HepG2 (cell line): ENCODE results near the gene PARD3. TPM values are rescaled to one million over a fixed set of nuclear protein-coding genes. Genes with fewer than 3 reads are reported as not detected.

Source experiments
- ATAC-seq: fragments of 200-7000 bp; cut with Tn5 transposase; 3 replicates; pipeline ENCODE4 v1.9.1; 2020; ENCODE audit warnings: mild to moderate bottlenecking, moderate library complexity
- BruUV-seq: library from RNA; stranded (reverse); fragments of 400-500 nt; replicated peaks from 2 replicates; lab custom pipeline; 2021; lab: Mats Ljungman, UMichigan
- CTCF ChIA-PET: fragments of 300-600 bp; formaldehyde crosslinking; extraction: SDS; loops from one replicate; lab custom pipeline; 2021; ENCODE audit warnings: low total read pairs, inconsistent platforms, low intra/inter-chr PET ratio; lab: Yijun Ruan, JAX
- POLR2A ChIA-PET: fragments of 350-600 bp; sonication (Branson Sonifier 250); formaldehyde crosslinking; loops from one replicate; lab custom pipeline; 2020; ENCODE audit warnings: antibody characterized with exemption, inconsistent platforms; lab: Yijun Ruan, JAX
- DNase-seq: peaks from one replicate; pipeline ENCODE4 v3.0.0-alpha.2; 2015; ENCODE audit warnings: low spot score
- FAIRE-seq: peaks from 3 replicates; lab custom pipeline; 2011; peaks lifted over from hg19 to GRCh38; lab: Jason Lieb, UNC
- H2AFZ ChIP-seq: one replicate; pipeline ENCODE4 v1.6.1; 2011; ENCODE audit warnings: low read length, inconsistent platforms
- H3K27ac ChIP-seq: fragments of 300-600 bp; 3 replicates; pipeline ENCODE4 v1.8.0; 2011; ENCODE audit warnings: mixed run types, mild to moderate bottlenecking, mixed read lengths, low read length, inconsistent platforms; ENCODE audit not compliant: insufficient read depth; ENCODE audit errors: extremely low read length
- H3K27me3 ChIP-seq, 2 experiments: fragments of 200-600 bp in 1 of 2; 2 replicates in 1 of 2; 3 replicates in 1 of 2; pipeline versions ENCODE4 v1.6.0 to v1.8.0; 2011; ENCODE audit warnings: low read length in 2 of 2, mild to moderate bottlenecking in 2 of 2, moderate library complexity in 2 of 2, inconsistent platforms in 1 of 2; ENCODE audit not compliant: insufficient read depth in 2 of 2, control insufficient read depth in 1 of 2
- H3K36me3 ChIP-seq, 2 experiments: fragments of 200-600 bp in 1 of 2; replicated peaks in 1 of 2; 2 replicates in 1 of 2; 3 replicates in 1 of 2; pipeline versions ENCODE4 v1.5.1 to v1.8.0; 2011; ENCODE audit warnings: low read length in 2 of 2, inconsistent platforms in 1 of 2; ENCODE audit not compliant: insufficient read depth in 2 of 2, control insufficient read depth in 1 of 2
- H3K4me1 ChIP-seq: 2 replicates; pipeline ENCODE4 v1.5.1; 2012; ENCODE audit warnings: low read length, inconsistent platforms; ENCODE audit not compliant: insufficient read depth
- H3K4me2 ChIP-seq: 2 replicates; pipeline ENCODE4 v1.6.0; 2011; ENCODE audit warnings: low read depth, low read length, inconsistent platforms
- H3K4me3 ChIP-seq, 3 experiments: fragments of 200-600 bp in 1 of 3; sonication (generic), shearing (Covaris generic) in 1 of 3; replicated peaks in 1 of 3; 2 replicates each; pipeline ENCODE4 v1.5.1; 2011 to 2016; ENCODE audit warnings: low read length in 3 of 3, inconsistent platforms in 2 of 3, low read depth in 2 of 3, mild to moderate bottlenecking in 2 of 3, control low read depth in 1 of 3, mixed read lengths in 1 of 3; ENCODE audit not compliant: insufficient read depth in 1 of 3
- H3K79me2 ChIP-seq: one replicate; pipeline ENCODE4 v1.6.1; 2011; ENCODE audit warnings: low read length, inconsistent platforms; ENCODE audit not compliant: insufficient read depth
- H3K9ac ChIP-seq: 2 replicates; pipeline ENCODE4 v1.6.0; 2011; ENCODE audit warnings: mild to moderate bottlenecking, low read depth, low read length, inconsistent platforms; ENCODE audit not compliant: insufficient read depth
- H3K9me3 ChIP-seq: 2 replicates; pipeline ENCODE4 v1.5.1; 2012; ENCODE audit warnings: mild to moderate bottlenecking, low read length
- H4K20me1 ChIP-seq: 2 replicates; pipeline ENCODE4 v1.6.0; 2011; ENCODE audit warnings: inconsistent platforms, mild to moderate bottlenecking, low read length, moderate library complexity; ENCODE audit not compliant: insufficient read depth
- FOXJ3 ChIP-seq: sonication (generic); formaldehyde crosslinking; IDR thresholded peaks from 2 replicates; pipeline ENCODE4 v1.4.0; 2020; ENCODE audit warnings: missing genetic modification reagents, mild to moderate bottlenecking, borderline replicate concordance
- HNF4A ChIP-seq: sonication (generic); formaldehyde crosslinking; IDR thresholded peaks from 2 replicates; pipeline ENCODE4 v1.4.0; 2020; ENCODE audit warnings: missing genetic modification reagents
- JARID2 ChIP-seq: sonication (generic); formaldehyde crosslinking; IDR thresholded peaks from 2 replicates; pipeline ENCODE4 v1.8.1; 2023; ENCODE audit warnings: missing genetic modification reagents, inconsistent platforms; ENCODE audit not compliant: insufficient replicate concordance
- RARA ChIP-seq: IDR thresholded peaks from 2 replicates; pipeline ENCODE4 v1.6.1; 2016; ENCODE audit warnings: missing genetic modification reagents, missing compliant biosample characterization
- RXRA ChIP-seq: sonication (generic); formaldehyde crosslinking; IDR thresholded peaks from 2 replicates; pipeline ENCODE4 v1.5.1; 2020; ENCODE audit warnings: missing genetic modification reagents
- SUZ12 ChIP-seq: fragments of 150-350 bp; IDR thresholded peaks from 2 replicates; pipeline ENCODE4 v1.6.1; 2014; ENCODE audit warnings: low read depth, low read length
- ZIK1 ChIP-seq: sonication (generic); formaldehyde crosslinking; IDR thresholded peaks from 2 replicates; pipeline ENCODE4 v1.5.0; 2020; ENCODE audit warnings: mild to moderate bottlenecking, low read depth, missing genetic modification reagents, borderline replicate concordance
- WGBS: methylation state at CpG from one replicate; pipeline ENCODE4 v1.1.6; 2017; ENCODE audit warnings: low lambda C conversion rate; 5-methylcytosine and 5-hydroxymethylcytosine counted together
- in situ Hi-C: cut with HindIII; loops from 2 replicates; pipeline ENCODE4 v1.10.0; 2017; ENCODE audit warnings: low pct_unique_long_range_greater_than_20kb; ENCODE audit not compliant: extremely low pct_ligation_motif_present
- intact Hi-C: fragments of 100-400 bp; cut with micrococcal nuclease; formaldehyde crosslinking; loops from one replicate; pipeline ENCODE4 v1.10.0; 2022; ENCODE audit not compliant: unreplicated experiment
- polyA plus RNA-seq, 8 experiments: library from polyadenylated mRNA; depleted of rRNA in 3 of 8; stranded (reverse) in 7 of 8; unstranded in 1 of 8; fragments of >200 nt; fragmentation: Illumina TruSeq in 4 of 8; extraction: Trizol in 4 of 8; gene quantifications; 2 replicates each; pipeline versions ENCODE4 v1.2.1 to v1.2.3, GENCODE V29; 2011 to 2016; ENCODE audit warnings: low read depth in 4 of 8, missing spikeins in 1 of 8, mixed read lengths in 1 of 8; ENCODE audit not compliant: insufficient read depth in 1 of 8
- total RNA-seq, 5 experiments: library from RNA; depleted of rRNA; stranded (reverse); fragments of >200 nt; fragmentation: Illumina TruSeq; extraction: Trizol; gene quantifications; 2 replicates each; pipeline ENCODE4 v1.2.3, GENCODE V29; 2016; ENCODE audit warnings: low read depth in 1 of 5
- TF ChIP-seq, protein P1 (sequence below): IDR thresholded peaks from 2 replicates; pipeline ENCODE4 v1.6.1; 2016; ENCODE audit warnings: mild to moderate bottlenecking
- TF ChIP-seq, protein P2 (sequence below), 2 experiments: sonication (generic) in 1 of 2; formaldehyde crosslinking in 1 of 2; IDR thresholded peaks; 2 replicates each; pipeline versions ENCODE4 v1.4.0 to v1.6.1; 2018 to 2020; ENCODE audit warnings: missing genetic modification reagents in 2 of 2, borderline replicate concordance in 1 of 2, low read depth in 1 of 2, mild to moderate bottlenecking in 1 of 2, missing biosample characterization in 1 of 2
- TF ChIP-seq, protein P3 (sequence below): sonication (generic); formaldehyde crosslinking; IDR thresholded peaks from 2 replicates; pipeline ENCODE4 v1.5.0; 2020; ENCODE audit warnings: mild to moderate bottlenecking, missing genetic modification reagents
- TF ChIP-seq, protein P4 (sequence below): sonication (generic); formaldehyde crosslinking; IDR thresholded peaks from 2 replicates; pipeline ENCODE4 v1.5.0; 2020; ENCODE audit warnings: mild to moderate bottlenecking, missing genetic modification reagents
- TF ChIP-seq, protein P5 (sequence below): sonication (generic); formaldehyde crosslinking; IDR thresholded peaks from 2 replicates; pipeline ENCODE4 v1.8.0; 2022; ENCODE audit warnings: mild to moderate bottlenecking, missing genetic modification reagents

PARD3 gene
- total and polyA plus RNA-seq, 2 of the 13 experiments (the other 11 are each of a cell fraction or from before 2014, with no cell fraction given): 40.9 to 60.0 TPM

DNA sequence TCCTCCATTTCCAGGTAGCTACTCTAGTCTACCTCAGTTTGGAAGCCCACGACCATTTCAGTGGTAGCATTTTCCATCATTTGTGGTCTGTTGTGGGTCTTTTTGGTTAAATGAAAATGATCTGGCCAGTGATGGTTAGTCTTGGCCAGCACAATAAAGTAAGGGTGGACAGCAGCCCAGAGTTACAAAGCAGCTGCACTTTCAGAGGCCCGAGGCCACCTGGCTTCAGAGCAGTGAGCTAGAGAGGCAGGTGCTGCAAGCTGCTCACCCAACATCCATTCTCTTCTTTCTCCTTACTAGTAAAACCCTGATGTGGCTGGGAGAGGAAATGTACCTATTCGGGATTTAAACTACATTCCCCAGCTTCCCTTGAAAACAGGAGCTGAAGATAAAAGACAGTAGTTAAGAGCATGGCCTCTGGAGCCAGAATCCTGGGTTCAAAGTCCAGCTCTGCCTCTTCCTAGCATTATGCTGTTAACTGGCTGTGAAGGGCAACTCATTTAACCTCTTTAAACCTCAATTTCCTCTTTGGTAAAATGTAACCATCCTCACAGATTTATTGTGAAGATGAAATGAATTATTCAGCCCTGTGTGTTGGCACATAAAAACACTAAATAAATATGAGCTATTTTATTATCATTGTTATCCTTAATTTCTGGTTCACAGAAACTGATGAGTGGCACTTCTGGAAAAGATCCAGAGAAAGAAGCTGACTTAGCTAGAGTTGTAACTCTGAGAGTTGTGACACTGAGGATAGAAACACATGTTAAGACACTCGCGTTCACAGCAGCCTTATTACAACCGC is 517.4 kb downstream of the PARD3 start:
- peak; percentile 94 for ATAC-seq
- intact Hi-C loops: loop anchor here (10.0 kb wide), 1 partner anchor 963 kb away; the partner anchor contains the start of gene NRP1
- no peak for FAIRE-seq
- TF ChIP-seq RARA (CRISPR knock-in tag) (peak; percentile 31; the same call in 1 of the 2 replicates), JARID2 (no peak), SUZ12 (0 out of 2 replicates have a peak, but pooled peaks have one; percentile 9), RXRA (CRISPR knock-in tag) (no peak), HNF4A (peak; percentile 90), ZIK1 (CRISPR knock-in tag) (no peak), FOXJ3 (CRISPR knock-in tag) (no peak)
- TF ChIP-seq, protein P1, sequence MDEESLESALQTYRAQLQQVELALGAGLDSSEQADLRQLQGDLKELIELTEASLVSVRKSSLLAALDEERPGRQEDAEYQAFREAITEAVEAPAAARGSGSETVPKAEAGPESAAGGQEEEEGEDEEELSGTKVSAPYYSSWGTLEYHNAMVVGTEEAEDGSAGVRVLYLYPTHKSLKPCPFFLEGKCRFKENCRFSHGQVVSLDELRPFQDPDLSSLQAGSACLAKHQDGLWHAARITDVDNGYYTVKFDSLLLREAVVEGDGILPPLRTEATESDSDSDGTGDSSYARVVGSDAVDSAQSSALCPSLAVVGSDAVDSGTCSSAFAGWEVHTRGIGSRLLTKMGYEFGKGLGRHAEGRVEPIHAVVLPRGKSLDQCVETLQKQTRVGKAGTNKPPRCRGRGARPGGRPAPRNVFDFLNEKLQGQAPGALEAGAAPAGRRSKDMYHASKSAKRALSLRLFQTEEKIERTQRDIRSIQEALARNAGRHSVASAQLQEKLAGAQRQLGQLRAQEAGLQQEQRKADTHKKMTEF (CRISPR knock-in tag): 0 out of 2 replicates have a peak, but pooled peaks have one; percentile 40
- TF ChIP-seq, protein P2, sequence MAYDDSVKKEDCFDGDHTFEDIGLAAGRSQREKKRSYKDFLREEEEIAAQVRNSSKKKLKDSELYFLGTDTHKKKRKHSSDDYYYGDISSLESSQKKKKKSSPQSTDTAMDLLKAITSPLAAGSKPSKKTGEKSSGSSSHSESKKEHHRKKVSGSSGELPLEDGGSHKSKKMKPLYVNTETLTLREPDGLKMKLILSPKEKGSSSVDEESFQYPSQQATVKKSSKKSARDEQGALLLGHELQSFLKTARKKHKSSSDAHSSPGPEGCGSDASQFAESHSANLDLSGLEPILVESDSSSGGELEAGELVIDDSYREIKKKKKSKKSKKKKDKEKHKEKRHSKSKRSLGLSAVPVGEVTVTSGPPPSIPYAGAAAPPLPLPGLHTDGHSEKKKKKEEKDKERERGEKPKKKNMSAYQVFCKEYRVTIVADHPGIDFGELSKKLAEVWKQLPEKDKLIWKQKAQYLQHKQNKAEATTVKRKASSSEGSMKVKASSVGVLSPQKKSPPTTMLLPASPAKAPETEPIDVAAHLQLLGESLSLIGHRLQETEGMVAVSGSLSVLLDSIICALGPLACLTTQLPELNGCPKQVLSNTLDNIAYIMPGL (CRISPR knock-in tag; IDR thresholded peaks at IDR 0.05; ENCODE audit: borderline replicate concordance in 1 of 2, low read depth in 1 of 2): peak in 1 of 2 experiments; percentile 22; a peak in 1 of 4 replicates
- TF ChIP-seq, protein P3, sequence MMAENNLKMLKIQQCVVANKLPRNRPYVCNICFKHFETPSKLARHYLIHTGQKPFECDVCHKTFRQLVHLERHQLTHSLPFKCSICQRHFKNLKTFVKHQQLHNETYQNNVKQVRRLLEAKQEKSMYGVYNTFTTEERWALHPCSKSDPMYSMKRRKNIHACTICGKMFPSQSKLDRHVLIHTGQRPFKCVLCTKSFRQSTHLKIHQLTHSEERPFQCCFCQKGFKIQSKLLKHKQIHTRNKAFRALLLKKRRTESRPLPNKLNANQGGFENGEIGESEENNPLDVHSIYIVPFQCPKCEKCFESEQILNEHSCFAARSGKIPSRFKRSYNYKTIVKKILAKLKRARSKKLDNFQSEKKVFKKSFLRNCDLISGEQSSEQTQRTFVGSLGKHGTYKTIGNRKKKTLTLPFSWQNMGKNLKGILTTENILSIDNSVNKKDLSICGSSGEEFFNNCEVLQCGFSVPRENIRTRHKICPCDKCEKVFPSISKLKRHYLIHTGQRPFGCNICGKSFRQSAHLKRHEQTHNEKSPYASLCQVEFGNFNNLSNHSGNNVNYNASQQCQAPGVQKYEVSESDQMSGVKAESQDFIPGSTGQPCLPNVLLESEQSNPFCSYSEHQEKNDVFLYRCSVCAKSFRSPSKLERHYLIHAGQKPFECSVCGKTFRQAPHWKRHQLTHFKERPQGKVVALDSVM (CRISPR knock-in tag): no peak
- TF ChIP-seq, protein P4, sequence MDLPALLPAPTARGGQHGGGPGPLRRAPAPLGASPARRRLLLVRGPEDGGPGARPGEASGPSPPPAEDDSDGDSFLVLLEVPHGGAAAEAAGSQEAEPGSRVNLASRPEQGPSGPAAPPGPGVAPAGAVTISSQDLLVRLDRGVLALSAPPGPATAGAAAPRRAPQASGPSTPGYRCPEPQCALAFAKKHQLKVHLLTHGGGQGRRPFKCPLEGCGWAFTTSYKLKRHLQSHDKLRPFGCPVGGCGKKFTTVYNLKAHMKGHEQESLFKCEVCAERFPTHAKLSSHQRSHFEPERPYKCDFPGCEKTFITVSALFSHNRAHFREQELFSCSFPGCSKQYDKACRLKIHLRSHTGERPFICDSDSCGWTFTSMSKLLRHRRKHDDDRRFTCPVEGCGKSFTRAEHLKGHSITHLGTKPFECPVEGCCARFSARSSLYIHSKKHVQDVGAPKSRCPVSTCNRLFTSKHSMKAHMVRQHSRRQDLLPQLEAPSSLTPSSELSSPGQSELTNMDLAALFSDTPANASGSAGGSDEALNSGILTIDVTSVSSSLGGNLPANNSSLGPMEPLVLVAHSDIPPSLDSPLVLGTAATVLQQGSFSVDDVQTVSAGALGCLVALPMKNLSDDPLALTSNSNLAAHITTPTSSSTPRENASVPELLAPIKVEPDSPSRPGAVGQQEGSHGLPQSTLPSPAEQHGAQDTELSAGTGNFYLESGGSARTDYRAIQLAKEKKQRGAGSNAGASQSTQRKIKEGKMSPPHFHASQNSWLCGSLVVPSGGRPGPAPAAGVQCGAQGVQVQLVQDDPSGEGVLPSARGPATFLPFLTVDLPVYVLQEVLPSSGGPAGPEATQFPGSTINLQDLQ: no peak
- TF ChIP-seq, protein P5, sequence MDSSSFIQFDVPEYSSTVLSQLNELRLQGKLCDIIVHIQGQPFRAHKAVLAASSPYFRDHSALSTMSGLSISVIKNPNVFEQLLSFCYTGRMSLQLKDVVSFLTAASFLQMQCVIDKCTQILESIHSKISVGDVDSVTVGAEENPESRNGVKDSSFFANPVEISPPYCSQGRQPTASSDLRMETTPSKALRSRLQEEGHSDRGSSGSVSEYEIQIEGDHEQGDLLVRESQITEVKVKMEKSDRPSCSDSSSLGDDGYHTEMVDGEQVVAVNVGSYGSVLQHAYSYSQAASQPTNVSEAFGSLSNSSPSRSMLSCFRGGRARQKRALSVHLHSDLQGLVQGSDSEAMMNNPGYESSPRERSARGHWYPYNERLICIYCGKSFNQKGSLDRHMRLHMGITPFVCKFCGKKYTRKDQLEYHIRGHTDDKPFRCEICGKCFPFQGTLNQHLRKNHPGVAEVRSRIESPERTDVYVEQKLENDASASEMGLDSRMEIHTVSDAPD: no peak

More for the DNA sequence above, 517.4 kb downstream of the PARD3 start:
- Histone ChIP-seq H3K4me3 (peak overlapping the region in 1 of 3 experiments; percentile 20; a peak in 1 of 6 replicates), H3K27ac (peak overlapping the region; percentile 56), H3K79me2 (no peaks in the 10 kb centered on the region), H3K27me3 (no peaks in the 10 kb centered on the region), H3K4me2 (peak overlapping the region; percentile 61), H3K9ac (no peak overlapping the region; the same call in 1 of the 2 replicates), H3K9me3 (no peaks in the 10 kb centered on the region), H3K36me3 (no peaks in the 10 kb centered on the region), H2AFZ (no peak overlapping the region), H3K4me1 (peaks cover 40% of the 10 kb centered on the region), H4K20me1 (no peaks in the 10 kb centered on the region)
- ChIA-PET POLR2A (interaction anchor here (1.1 kb wide), 1 partner anchor 176 kb away, joined by 3 read pairs; no protein-coding TSS in a partner anchor), CTCF (no interaction called here)
- in situ Hi-C loops: no loop called here
- BruUV-seq: no TSS peak
- peak; percentile 85 for DNase-seq
- WGBS: 49% methylated on average over 6 of the region's 6 CpGs
